ENCODE results near the gene D2HGDH. TPM values are rescaled to one million over a fixed set of nuclear protein-coding genes. Genes with fewer than 3 reads are reported as not detected.

Gene D2HGDH
- total and polyA plus RNA-seq, 9 of the 15 experiments (the other 6 are each of a cell fraction or from before 2014, with no cell fraction given), result 0.39 to 30.8 (median 10.3) TPM

GRCh38 chr2:241760301-241760771 lies 25.9 kb downstream of the D2HGDH start:
- Histone ChIP-seq H3K79me2 (ENCODE audit: control insufficient read depth, insufficient read depth, low read length) (no peaks in the 10 kb centered on the region), H3K9ac (ENCODE audit: insufficient read depth in 1 of 2, low read depth in 2 of 2, low read length in 2 of 2) (no peak overlapping the region), H3K4me3 (no peak overlapping the region), H4K20me1 (replicated peaks; ENCODE audit: control insufficient read depth, insufficient read depth, low read length) (no peaks in the 10 kb centered on the region), H2AFZ (ENCODE audit: low read depth, low read length) (no peak overlapping the region), H3K36me3 (ENCODE audit: control insufficient read depth, insufficient read depth, low read length) (peaks cover 47% of the 10 kb centered on the region; the same call in 2 of the 3 replicates), H3K9me3 (replicated peaks; ENCODE audit: control insufficient read depth, insufficient read depth, low read depth, low read length) (no peaks in the 10 kb centered on the region), H3K9me1 (ENCODE audit: control insufficient read depth, insufficient read depth, low read length) (no peaks in the 10 kb centered on the region), H3K4me2 (ENCODE audit: insufficient read depth, low read length) (no peak overlapping the region), H3K27me3 (ENCODE audit: control insufficient read depth in 2 of 2, insufficient read depth in 2 of 2, low read length in 2 of 2) (no peaks in the 10 kb centered on the region), H3K27ac (ENCODE audit: extremely low read depth, low read depth, low read length) (no peak overlapping the region), H3K4me1 (replicated peaks in 1 of 2; ENCODE audit: control insufficient read depth in 2 of 2, insufficient read depth in 2 of 2, low read length in 2 of 2) (peaks cover 13 to 23% of the 10 kb centered on the region in 2 experiments)
- in situ Hi-C loops (cut with MboI) (no loop called here), intact Hi-C loops (cut with micrococcal nuclease) (no loop called here)
- ChIA-PET CTCF (ENCODE audit: low intra/inter-chr PET ratio) (no interaction called here), POLR2A (no interaction called here)
- BruUV-seq (replicated peaks), result no TSS peak
- 98% methylated on average over 9 of the region's 17 CpGs for WGBS (ENCODE audit: insufficient coverage, low coverage, missing lambda C conversion rate)
- DNase-seq (ENCODE audit: extremely low read depth in 1 of 4, low spot score in 3 of 4) (no peak), FAIRE-seq (no peak), ATAC-seq (no peak)
- TF ChIP-seq, protein P1, sequence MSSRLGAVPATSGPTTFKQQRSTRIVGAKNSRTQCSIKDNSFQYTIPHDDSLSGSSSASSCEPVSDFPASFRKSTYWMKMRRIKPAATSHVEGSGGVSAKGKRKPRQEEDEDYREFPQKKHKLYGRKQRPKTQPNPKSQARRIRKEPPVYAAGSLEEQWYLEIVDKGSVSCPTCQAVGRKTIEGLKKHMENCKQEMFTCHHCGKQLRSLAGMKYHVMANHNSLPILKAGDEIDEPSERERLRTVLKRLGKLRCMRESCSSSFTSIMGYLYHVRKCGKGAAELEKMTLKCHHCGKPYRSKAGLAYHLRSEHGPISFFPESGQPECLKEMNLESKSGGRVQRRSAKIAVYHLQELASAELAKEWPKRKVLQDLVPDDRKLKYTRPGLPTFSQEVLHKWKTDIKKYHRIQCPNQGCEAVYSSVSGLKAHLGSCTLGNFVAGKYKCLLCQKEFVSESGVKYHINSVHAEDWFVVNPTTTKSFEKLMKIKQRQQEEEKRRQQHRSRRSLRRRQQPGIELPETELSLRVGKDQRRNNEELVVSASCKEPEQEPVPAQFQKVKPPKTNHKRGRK (tag; IDR thresholded peaks at IDR 0.05), result no peak
- TF ChIP-seq KDM1A (IDR thresholded peaks at IDR 0.05), result peak; percentile 21 to 53; a peak in 1 of 4 replicates
- no peak for TF ChIP-seq CREB3 (tag; conservative IDR thresholded peaks at IDR 0.05; ENCODE audit: low read depth)
- TF ChIP-seq, protein P2, sequence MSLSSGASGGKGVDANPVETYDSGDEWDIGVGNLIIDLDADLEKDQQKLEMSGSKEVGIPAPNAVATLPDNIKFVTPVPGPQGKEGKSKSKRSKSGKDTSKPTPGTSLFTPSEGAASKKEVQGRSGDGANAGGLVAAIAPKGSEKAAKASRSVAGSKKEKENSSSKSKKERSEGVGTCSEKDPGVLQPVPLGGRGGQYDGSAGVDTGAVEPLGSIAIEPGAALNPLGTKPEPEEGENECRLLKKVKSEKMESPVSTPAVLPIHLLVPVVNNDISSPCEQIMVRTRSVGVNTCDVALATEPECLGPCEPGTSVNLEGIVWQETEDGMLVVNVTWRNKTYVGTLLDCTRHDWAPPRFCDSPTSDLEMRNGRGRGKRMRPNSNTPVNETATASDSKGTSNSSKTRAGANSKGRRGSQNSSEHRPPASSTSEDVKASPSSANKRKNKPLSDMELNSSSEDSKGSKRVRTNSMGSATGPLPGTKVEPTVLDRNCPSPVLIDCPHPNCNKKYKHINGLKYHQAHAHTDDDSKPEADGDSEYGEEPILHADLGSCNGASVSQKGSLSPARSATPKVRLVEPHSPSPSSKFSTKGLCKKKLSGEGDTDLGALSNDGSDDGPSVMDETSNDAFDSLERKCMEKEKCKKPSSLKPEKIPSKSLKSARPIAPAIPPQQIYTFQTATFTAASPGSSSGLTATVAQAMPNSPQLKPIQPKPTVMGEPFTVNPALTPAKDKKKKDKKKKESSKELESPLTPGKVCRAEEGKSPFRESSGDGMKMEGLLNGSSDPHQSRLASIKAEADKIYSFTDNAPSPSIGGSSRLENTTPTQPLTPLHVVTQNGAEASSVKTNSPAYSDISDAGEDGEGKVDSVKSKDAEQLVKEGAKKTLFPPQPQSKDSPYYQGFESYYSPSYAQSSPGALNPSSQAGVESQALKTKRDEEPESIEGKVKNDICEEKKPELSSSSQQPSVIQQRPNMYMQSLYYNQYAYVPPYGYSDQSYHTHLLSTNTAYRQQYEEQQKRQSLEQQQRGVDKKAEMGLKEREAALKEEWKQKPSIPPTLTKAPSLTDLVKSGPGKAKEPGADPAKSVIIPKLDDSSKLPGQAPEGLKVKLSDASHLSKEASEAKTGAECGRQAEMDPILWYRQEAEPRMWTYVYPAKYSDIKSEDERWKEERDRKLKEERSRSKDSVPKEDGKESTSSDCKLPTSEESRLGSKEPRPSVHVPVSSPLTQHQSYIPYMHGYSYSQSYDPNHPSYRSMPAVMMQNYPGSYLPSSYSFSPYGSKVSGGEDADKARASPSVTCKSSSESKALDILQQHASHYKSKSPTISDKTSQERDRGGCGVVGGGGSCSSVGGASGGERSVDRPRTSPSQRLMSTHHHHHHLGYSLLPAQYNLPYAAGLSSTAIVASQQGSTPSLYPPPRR (CRISPR knock-in tag; IDR thresholded peaks at IDR 0.05; ENCODE audit: borderline replicate concordance), result peak; percentile 38; the same call in 1 of the 2 replicates
- peak in 1 of 2 experiments; percentile 33; a peak in 1 of 4 replicates for TF ChIP-seq TEAD1 (CRISPR knock-in tag; IDR thresholded peaks at IDR 0.05)
- TF ChIP-seq SRSF9 (IDR thresholded peaks at IDR 0.05; ENCODE audit: borderline replicate concordance, low read depth, low read length), result no peak
- TF ChIP-seq PPARD (CRISPR knock-in tag; IDR thresholded peaks at IDR 0.05), result no peak
- no peak for TF ChIP-seq MYC (IDR thresholded peaks at IDR 0.05; ENCODE audit: low read depth, low read length)
- no peak for TF ChIP-seq MYC (CRISPR knock-in tag; IDR thresholded peaks at IDR 0.05; ENCODE audit: borderline replicate concordance, low read depth)
- TF ChIP-seq PBX2 (CRISPR knock-in tag; IDR thresholded peaks at IDR 0.05; ENCODE audit: low read depth), result no peak
- no peak for TF ChIP-seq PBX2 (tag; conservative IDR thresholded peaks at IDR 0.05; ENCODE audit: low read depth)
